Measurements from ENCODE around the gene DDX11.
"Not testable (repeated sequence)": the region's sequence is repeated elsewhere in the genome, so short reads cannot be mapped to it uniquely, and the experiment has no call there.

The DDX11 gene

GRCh38 chr12:31086032-31086431 lies 12.4 kb downstream of the DDX11 start:
- peaks cover 28% of the 10 kb centered on the region for H3K36me3 ChIP-seq (ENCODE audit: control insufficient read depth, low read length)
- H3K27me3 ChIP-seq (ENCODE audit: control insufficient read depth, low read length); H3K27ac ChIP-seq (ENCODE audit: low read depth, low read length); H3F3A ChIP-seq (ENCODE audit: control insufficient read depth, insufficient read depth); H3K9me3 ChIP-seq (ENCODE audit: control insufficient read depth, insufficient read depth, low read length); H3K4me1 ChIP-seq (ENCODE audit: control insufficient read depth, low read length); H3K9me2 ChIP-seq (replicated peaks; ENCODE audit: control insufficient read depth, low read length); H3K4me3 ChIP-seq (ENCODE audit: low read length); H4K20me1 ChIP-seq (ENCODE audit: control insufficient read depth, insufficient read depth, low read depth, low read length); H3K79me2 ChIP-seq (ENCODE audit: control insufficient read depth, low read length); H3K4me2 ChIP-seq (ENCODE audit: low read length): not testable (repeated sequence)

GRCh38 chr12:31087486-31087885 lies 13.8 kb downstream of the DDX11 start:
- H3K9me2 ChIP-seq (replicated peaks; ENCODE audit: control insufficient read depth, low read length); H4K20me1 ChIP-seq (ENCODE audit: control insufficient read depth, insufficient read depth, low read depth, low read length); H3K4me3 ChIP-seq (ENCODE audit: low read length); H3K27ac ChIP-seq (ENCODE audit: low read depth, low read length); H3K27me3 ChIP-seq (ENCODE audit: control insufficient read depth, low read length); H3K9me3 ChIP-seq (ENCODE audit: control insufficient read depth, insufficient read depth, low read length); H3K4me1 ChIP-seq (ENCODE audit: control insufficient read depth, low read length); H3K79me2 ChIP-seq (ENCODE audit: control insufficient read depth, low read length); H3F3A ChIP-seq (ENCODE audit: control insufficient read depth, insufficient read depth); H3K4me2 ChIP-seq (ENCODE audit: low read length): not testable (repeated sequence)
- H3K36me3 ChIP-seq (ENCODE audit: control insufficient read depth, low read length), result peaks cover 25% of the 10 kb centered on the region

- H3K36me3 ChIP-seq (ENCODE audit: control insufficient read depth, low read length), result peaks cover 25% of the 10 kb centered on the region
- not testable (repeated sequence) for H3K4me3 ChIP-seq (ENCODE audit: low read length); H3K9me3 ChIP-seq (ENCODE audit: control insufficient read depth, insufficient read depth, low read length); H3K9me2 ChIP-seq (replicated peaks; ENCODE audit: control insufficient read depth, low read length); H4K20me1 ChIP-seq (ENCODE audit: control insufficient read depth, insufficient read depth, low read depth, low read length); H3K27ac ChIP-seq (ENCODE audit: low read depth, low read length); H3F3A ChIP-seq (ENCODE audit: control insufficient read depth, insufficient read depth); H3K79me2 ChIP-seq (ENCODE audit: control insufficient read depth, low read length); H3K4me1 ChIP-seq (ENCODE audit: control insufficient read depth, low read length); H3K27me3 ChIP-seq (ENCODE audit: control insufficient read depth, low read length); H3K4me2 ChIP-seq (ENCODE audit: low read length)
These were observed 14.3 kb downstream of the DDX11 start for GRCh38 chr12:31087956-31088355.

GRCh38 chr12:31089072-31089471 lies 15.4 kb downstream of the DDX11 start:
- Histone ChIP-seq H3K9me2 (replicated peaks; ENCODE audit: control insufficient read depth, low read length) (no peaks in the 10 kb centered on the region), H3K27me3 (ENCODE audit: control insufficient read depth, low read length) (no peaks in the 10 kb centered on the region)
- TF ChIP-seq CTCF (IDR thresholded peaks at IDR 0.05; ENCODE audit: low read depth, low read length, poor library complexity, severe bottlenecking), result no peak
- TF ChIP-seq EZH2phosphoT487 (IDR thresholded peaks at IDR 0.05; ENCODE audit: borderline replicate concordance, low read length), result no peak

GRCh38 chr12:31091629-31092028 lies 18.0 kb downstream of the DDX11 start:
- H4K20me1 ChIP-seq (ENCODE audit: control insufficient read depth, insufficient read depth, low read depth, low read length); H3K4me1 ChIP-seq (ENCODE audit: control insufficient read depth, low read length); H3K79me2 ChIP-seq (ENCODE audit: control insufficient read depth, low read length); H3K4me3 ChIP-seq (ENCODE audit: low read length); H3K9me2 ChIP-seq (replicated peaks; ENCODE audit: control insufficient read depth, low read length); H3K9me3 ChIP-seq (ENCODE audit: control insufficient read depth, insufficient read depth, low read length); H3K27ac ChIP-seq (ENCODE audit: low read depth, low read length); H3F3A ChIP-seq (ENCODE audit: control insufficient read depth, insufficient read depth); H3K27me3 ChIP-seq (ENCODE audit: control insufficient read depth, low read length); H3K4me2 ChIP-seq (ENCODE audit: low read length): not testable (repeated sequence)
- H3K36me3 ChIP-seq (ENCODE audit: control insufficient read depth, low read length), result peaks cover 21% of the 10 kb centered on the region

More at GRCh38 chr12:31089072-31089471, 15.4 kb downstream of the DDX11 start:
- Histone ChIP-seq H3K4me2 (ENCODE audit: low read length) (no peak overlapping the region), H3K4me3 (ENCODE audit: low read length) (no peak overlapping the region), H4K20me1 (ENCODE audit: control insufficient read depth, insufficient read depth, low read depth, low read length) (no peaks in the 10 kb centered on the region), H3K27ac (ENCODE audit: low read depth, low read length) (no peak overlapping the region), H3F3A (ENCODE audit: control insufficient read depth, insufficient read depth) (no peaks in the 10 kb centered on the region), H3K79me2 (ENCODE audit: control insufficient read depth, low read length) (no peaks in the 10 kb centered on the region), H3K9me3 (ENCODE audit: control insufficient read depth, insufficient read depth, low read length) (no peaks in the 10 kb centered on the region), H3K36me3 (ENCODE audit: control insufficient read depth, low read length) (peaks cover 22% of the 10 kb centered on the region), H3K4me1 (ENCODE audit: control insufficient read depth, low read length) (no peaks in the 10 kb centered on the region)

GRCh38 chr12:31092718-31093117 lies 19.1 kb downstream of the DDX11 start:
- peaks cover 21% of the 10 kb centered on the region for H3K36me3 ChIP-seq (ENCODE audit: control insufficient read depth, low read length)
- not testable (repeated sequence) for H3K4me3 ChIP-seq (ENCODE audit: low read length); H3K79me2 ChIP-seq (ENCODE audit: control insufficient read depth, low read length); H3K9me3 ChIP-seq (ENCODE audit: control insufficient read depth, insufficient read depth, low read length); H3F3A ChIP-seq (ENCODE audit: control insufficient read depth, insufficient read depth); H3K4me2 ChIP-seq (ENCODE audit: low read length); H3K4me1 ChIP-seq (ENCODE audit: control insufficient read depth, low read length); H3K27ac ChIP-seq (ENCODE audit: low read depth, low read length); H4K20me1 ChIP-seq (ENCODE audit: control insufficient read depth, insufficient read depth, low read depth, low read length); H3K27me3 ChIP-seq (ENCODE audit: control insufficient read depth, low read length); H3K9me2 ChIP-seq (replicated peaks; ENCODE audit: control insufficient read depth, low read length)

- H3F3A ChIP-seq (ENCODE audit: control insufficient read depth, insufficient read depth); H3K79me2 ChIP-seq (ENCODE audit: control insufficient read depth, low read length); H3K9me3 ChIP-seq (ENCODE audit: control insufficient read depth, insufficient read depth, low read length); H3K4me2 ChIP-seq (ENCODE audit: low read length); H3K27ac ChIP-seq (ENCODE audit: low read depth, low read length); H3K4me3 ChIP-seq (ENCODE audit: low read length); H3K27me3 ChIP-seq (ENCODE audit: control insufficient read depth, low read length); H3K9me2 ChIP-seq (replicated peaks; ENCODE audit: control insufficient read depth, low read length); H4K20me1 ChIP-seq (ENCODE audit: control insufficient read depth, insufficient read depth, low read depth, low read length): not testable (repeated sequence)
- Histone ChIP-seq H3K4me1 (ENCODE audit: control insufficient read depth, low read length) (peaks cover 12% of the 10 kb centered on the region), H3K36me3 (ENCODE audit: control insufficient read depth, low read length) (peaks cover 13% of the 10 kb centered on the region)
These were observed 21.6 kb downstream of the DDX11 start for GRCh38 chr12:31095080-31095860.

All from DOHH2 (cell line).